GM18858 (cell line): ENCODE results near the gene PPFIA1.

ENCODE experiments used
- ATAC-seq: cut with Tn5 transposase; IDR thresholded peaks from one replicate; pipeline ENCODE4 v1.9.1; 2021; ENCODE audit not compliant: unreplicated experiment

Gene PPFIA1

GRCh38 chr11:70270104-70270876 lies at the start of gene PPFIA1:
Gene PPFIA1 (plus strand): TSS chr11:70270690. CDS start chr11:70272173, 1,483 bp downstream.
- peak; percentile 85 for ATAC-seq

GRCh38 chr11:70220920-70221319 lies 49.6 kb upstream of the PPFIA1 start:
- ATAC-seq, result no peak

- ATAC-seq, result no peak
Observed at GRCh38 chr11:70225681-70226177, 44.8 kb upstream of the PPFIA1 start.

- ATAC-seq, result no peak
Observed at GRCh38 chr11:70226183-70226582, 44.3 kb upstream of the PPFIA1 start.

GRCh38 chr11:70226967-70227366 lies 43.5 kb upstream of the PPFIA1 start:
- ATAC-seq, result no peak

- no peak for ATAC-seq
Observed at GRCh38 chr11:70229737-70230136, 40.8 kb upstream of the PPFIA1 start.

GRCh38 chr11:70230151-70230839 lies 40.2 kb upstream of the PPFIA1 start:
- no peak for ATAC-seq

GRCh38 chr11:70230840-70231710 lies 39.4 kb upstream of the PPFIA1 start:
- no peak for ATAC-seq

GRCh38 chr11:70233034-70233433 lies 37.5 kb upstream of the PPFIA1 start:
- ATAC-seq, result no peak

- ATAC-seq, result no peak
Observed at GRCh38 chr11:70233511-70233934, 37.0 kb upstream of the PPFIA1 start.

- no peak for ATAC-seq
Observed at GRCh38 chr11:70233962-70234361, 36.5 kb upstream of the PPFIA1 start.

- ATAC-seq, result no peak
Observed at GRCh38 chr11:70240337-70240736, 30.2 kb upstream of the PPFIA1 start.

GRCh38 chr11:70241709-70242108 lies 28.8 kb upstream of the PPFIA1 start:
- ATAC-seq, result no peak

GRCh38 chr11:70242885-70243284 lies 27.6 kb upstream of the PPFIA1 start:
- ATAC-seq, result no peak

GRCh38 chr11:70243912-70244652 lies 26.4 kb upstream of the PPFIA1 start:
- no peak for ATAC-seq

- no peak for ATAC-seq
Observed at GRCh38 chr11:70244698-70245097, 25.8 kb upstream of the PPFIA1 start.

- ATAC-seq, result no peak
Observed at GRCh38 chr11:70246196-70246595, 24.3 kb upstream of the PPFIA1 start.

GRCh38 chr11:70247042-70247709 lies 23.3 kb upstream of the PPFIA1 start:
- no peak for ATAC-seq

GRCh38 chr11:70247710-70248072 lies 22.8 kb upstream of the PPFIA1 start:
- no peak for ATAC-seq
